ENCODE data around the gene CREB5. TPM values are rescaled to one million over a fixed set of nuclear protein-coding genes. Genes with fewer than 3 reads are reported as not detected.

CREB5 gene
- total RNA-seq, 1 experiment from 2014 or later, result 5.2 TPM

- H2AFZ ChIP-seq (ENCODE audit: low read length), result no peak overlapping the region
- H3K4me1 ChIP-seq (ENCODE audit: insufficient read depth, low read length), result peaks cover 12% of the 10 kb centered on the region
- POLR2A ChIA-PET (ENCODE audit: unreplicated experiment), result no interaction called here
- 0 out of 2 replicates have a peak, but pooled peaks cover 4% of the 10 kb centered on the region for H3K27me3 ChIP-seq (ENCODE audit: low read length)
- no peaks in the 10 kb centered on the region for H4K20me1 ChIP-seq (ENCODE audit: low read length)
- no peak overlapping the region for H3K27ac ChIP-seq (ENCODE audit: low read length)
- H3K79me2 ChIP-seq (ENCODE audit: low read length), result no peaks in the 10 kb centered on the region
- BruUV-seq (replicated peaks), result no TSS peak
- H3K4me3 ChIP-seq (ENCODE audit: low read length), result no peak overlapping the region
- intact Hi-C loops (cut with micrococcal nuclease), result no loop called here
- H3K36me3 ChIP-seq (ENCODE audit: low read depth, low read length), result no peaks in the 10 kb centered on the region
- ATAC-seq, result no peak
- H3F3A ChIP-seq (ENCODE audit: low read length, unreplicated experiment), result no peaks in the 10 kb centered on the region
- TF ChIP-seq EZH2phosphoT487 (IDR thresholded peaks at IDR 0.05; ENCODE audit: borderline replicate concordance, low read length) (no peak), EZH2 (IDR thresholded peaks at IDR 0.05; ENCODE audit: low read length, unreplicated experiment) (no peak)
- TF ChIP-seq, protein P1, sequence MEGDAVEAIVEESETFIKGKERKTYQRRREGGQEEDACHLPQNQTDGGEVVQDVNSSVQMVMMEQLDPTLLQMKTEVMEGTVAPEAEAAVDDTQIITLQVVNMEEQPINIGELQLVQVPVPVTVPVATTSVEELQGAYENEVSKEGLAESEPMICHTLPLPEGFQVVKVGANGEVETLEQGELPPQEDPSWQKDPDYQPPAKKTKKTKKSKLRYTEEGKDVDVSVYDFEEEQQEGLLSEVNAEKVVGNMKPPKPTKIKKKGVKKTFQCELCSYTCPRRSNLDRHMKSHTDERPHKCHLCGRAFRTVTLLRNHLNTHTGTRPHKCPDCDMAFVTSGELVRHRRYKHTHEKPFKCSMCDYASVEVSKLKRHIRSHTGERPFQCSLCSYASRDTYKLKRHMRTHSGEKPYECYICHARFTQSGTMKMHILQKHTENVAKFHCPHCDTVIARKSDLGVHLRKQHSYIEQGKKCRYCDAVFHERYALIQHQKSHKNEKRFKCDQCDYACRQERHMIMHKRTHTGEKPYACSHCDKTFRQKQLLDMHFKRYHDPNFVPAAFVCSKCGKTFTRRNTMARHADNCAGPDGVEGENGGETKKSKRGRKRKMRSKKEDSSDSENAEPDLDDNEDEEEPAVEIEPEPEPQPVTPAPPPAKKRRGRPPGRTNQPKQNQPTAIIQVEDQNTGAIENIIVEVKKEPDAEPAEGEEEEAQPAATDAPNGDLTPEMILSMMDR (conservative IDR thresholded peaks at IDR 0.05; ENCODE audit: low read depth, low read length), result no peak
- no peak for DNase-seq
- H3K4me2 ChIP-seq (ENCODE audit: low read length), result no peak overlapping the region
- no peaks in the 10 kb centered on the region for H3K9me3 ChIP-seq (ENCODE audit: low read length)
- CTCF ChIA-PET, result no interaction called here
- H3K9me2 ChIP-seq (replicated peaks; ENCODE audit: low read length), result no peaks in the 10 kb centered on the region
- no peak overlapping the region for H3K9ac ChIP-seq (ENCODE audit: low read length)
Observed at GRCh38 chr7:28487487-28487886, 75.2 kb downstream of the CREB5 start.

GRCh38 chr7:28488061-28488791, 75.9 kb downstream of the CREB5 start:
- CTCF ChIA-PET, result no interaction called here
- DNase-seq, result no peak
- TF ChIP-seq EZH2phosphoT487 (IDR thresholded peaks at IDR 0.05; ENCODE audit: borderline replicate concordance, low read length) (no peak), EZH2 (IDR thresholded peaks at IDR 0.05; ENCODE audit: low read length, unreplicated experiment) (no peak)
- TF ChIP-seq, protein P1 (conservative IDR thresholded peaks at IDR 0.05; ENCODE audit: low read depth, low read length), result no peak
- intact Hi-C loops (cut with micrococcal nuclease), result no loop called here
- no peak overlapping the region for H3K27ac ChIP-seq (ENCODE audit: low read length)
- H3K4me3 ChIP-seq (ENCODE audit: low read length), result no peak overlapping the region
- no peaks in the 10 kb centered on the region for H3K79me2 ChIP-seq (ENCODE audit: low read length)
- H3K9me2 ChIP-seq (replicated peaks; ENCODE audit: low read length), result no peaks in the 10 kb centered on the region
- no peak for ATAC-seq
- H3K9ac ChIP-seq (ENCODE audit: low read length), result no peak overlapping the region
- 0 out of 2 replicates have a peak, but pooled peaks cover 4% of the 10 kb centered on the region for H3K27me3 ChIP-seq (ENCODE audit: low read length)
- H2AFZ ChIP-seq (ENCODE audit: low read length), result no peak overlapping the region
- POLR2A ChIA-PET (ENCODE audit: unreplicated experiment), result no interaction called here
- H3K9me3 ChIP-seq (ENCODE audit: low read length), result no peaks in the 10 kb centered on the region
- peaks cover 12% of the 10 kb centered on the region for H3K4me1 ChIP-seq (ENCODE audit: insufficient read depth, low read length)
- no TSS peak for BruUV-seq (replicated peaks)
- H3K36me3 ChIP-seq (ENCODE audit: low read depth, low read length), result no peaks in the 10 kb centered on the region
- no peaks in the 10 kb centered on the region for H4K20me1 ChIP-seq (ENCODE audit: low read length)
- H3F3A ChIP-seq (ENCODE audit: low read length, unreplicated experiment), result no peaks in the 10 kb centered on the region
- no peak overlapping the region for H3K4me2 ChIP-seq (ENCODE audit: low read length)

DNA sequence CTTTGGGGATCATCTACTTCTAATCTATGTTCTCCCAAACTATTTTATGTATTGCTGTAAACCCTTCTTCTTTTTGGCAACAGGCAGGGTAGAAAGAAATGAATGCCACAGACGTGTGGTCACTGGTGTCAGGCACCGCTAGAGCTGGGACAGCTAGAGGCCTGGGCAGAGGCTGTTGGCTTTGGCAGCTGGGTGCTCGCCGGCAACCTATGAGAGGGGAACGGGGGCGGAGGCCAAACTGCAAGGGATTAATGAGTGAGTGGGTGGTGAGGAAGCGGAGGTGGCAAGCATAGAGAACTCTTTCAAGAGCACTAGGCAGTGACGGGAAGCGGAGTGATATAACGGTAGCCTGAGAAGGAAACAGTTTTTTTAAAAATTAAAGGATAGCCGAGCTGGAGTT, 78.5 kb downstream of the CREB5 start:
- POLR2A ChIA-PET (ENCODE audit: unreplicated experiment), result no interaction called here
- Histone ChIP-seq H3K36me3 (ENCODE audit: low read depth, low read length) (no peaks in the 10 kb centered on the region), H3K9me2 (replicated peaks; ENCODE audit: low read length) (no peaks in the 10 kb centered on the region), H3K4me2 (ENCODE audit: low read length) (no peak overlapping the region), H3K27me3 (ENCODE audit: low read length) (0 out of 2 replicates have a peak, but pooled peaks cover 2% of the 10 kb centered on the region), H3K79me2 (ENCODE audit: low read length) (no peaks in the 10 kb centered on the region), H3K4me1 (ENCODE audit: insufficient read depth, low read length) (no peaks in the 10 kb centered on the region), H3F3A (ENCODE audit: low read length, unreplicated experiment) (no peaks in the 10 kb centered on the region), H2AFZ (ENCODE audit: low read length) (no peak overlapping the region), H3K9ac (ENCODE audit: low read length) (no peak overlapping the region), H3K4me3 (ENCODE audit: low read length) (no peak overlapping the region), H4K20me1 (ENCODE audit: low read length) (no peaks in the 10 kb centered on the region), H3K27ac (ENCODE audit: low read length) (no peak overlapping the region), H3K9me3 (ENCODE audit: low read length) (no peaks in the 10 kb centered on the region)
- BruUV-seq (replicated peaks), result no TSS peak
- no peak for DNase-seq
- TF ChIP-seq EZH2phosphoT487 (IDR thresholded peaks at IDR 0.05; ENCODE audit: borderline replicate concordance, low read length) (no peak), EZH2 (IDR thresholded peaks at IDR 0.05; ENCODE audit: low read length, unreplicated experiment) (no peak)
- TF ChIP-seq, protein P1 (conservative IDR thresholded peaks at IDR 0.05; ENCODE audit: low read depth, low read length), result no peak
- intact Hi-C loops (cut with micrococcal nuclease), result no loop called here
- ATAC-seq, result no peak
- CTCF ChIA-PET, result no interaction called here

Data from PC-3 (cell line).